HL-60 (cell line): ENCODE data around the gene ANKRD13B.

Experiments
- DNase-seq, 2 experiments: peaks; one replicate each; pipeline ENCODE4 v3.0.0-alpha.2; 2010 to 2020; ENCODE audit warnings: low read depth in 1 of 2, low spot score in 1 of 2
- H3K27ac ChIP-seq: fragments of 250-450 bp; sonication (Bioruptor Pico); replicated peaks from 2 replicates; pipeline ENCODE4 v1.5.1; 2020; ENCODE audit warnings: mild to moderate bottlenecking, moderate library complexity
- H3K27me3 ChIP-seq: fragments of 250-450 bp; sonication (Bioruptor Pico); 2 replicates; pipeline ENCODE4 v1.5.1; 2021; ENCODE audit warnings: mild to moderate bottlenecking, moderate library complexity; ENCODE audit not compliant: insufficient read depth, poor library complexity, severe bottlenecking
- H3K4me3 ChIP-seq: replicated peaks from 2 replicates; pipeline ENCODE4 v1.5.1; 2011; ENCODE audit warnings: mild to moderate bottlenecking, control low read depth, low read length; ENCODE audit not compliant: insufficient read depth
- CTCF ChIP-seq: IDR thresholded peaks from one replicate; pipeline ENCODE4 v1.5.1; 2011; ENCODE audit warnings: low read length, control low read depth, inconsistent platforms; ENCODE audit not compliant: insufficient read depth
- GABPA ChIP-seq: IDR thresholded peaks from 2 replicates; pipeline ENCODE4 v1.6.1; 2012; ENCODE audit warnings: low read depth
- POLR2AphosphoS5 ChIP-seq: IDR thresholded peaks from 2 replicates; pipeline ENCODE4 v1.6.1; 2012; ENCODE audit warnings: low read depth
- REST ChIP-seq: IDR thresholded peaks from 2 replicates; pipeline ENCODE4 v1.6.1; 2012; ENCODE audit warnings: low read depth; ENCODE audit not compliant: insufficient replicate concordance
- SPI1 ChIP-seq: IDR thresholded peaks from 2 replicates; pipeline ENCODE4 v1.6.1; 2012; ENCODE audit warnings: low read depth, mild to moderate bottlenecking, borderline replicate concordance

The ANKRD13B gene

GRCh38 chr17:29595943-29596774, 3.2 kb downstream of the ANKRD13B start:
- no peak overlapping the region for H3K27ac ChIP-seq
- no peak overlapping the region for H3K4me3 ChIP-seq
- TF ChIP-seq POLR2AphosphoS5 (no peak), CTCF (no peak), REST (no peak)
- DNase-seq, result no peak
- H3K27me3 ChIP-seq, result no peaks in the 10 kb centered on the region

- no peak for DNase-seq
- TF ChIP-seq POLR2AphosphoS5, result no peak
- no peak for TF ChIP-seq REST
- no peak for TF ChIP-seq SPI1
- TF ChIP-seq GABPA, result no peak
- no peak for TF ChIP-seq CTCF
- Histone ChIP-seq H3K27ac (no peak overlapping the region), H3K27me3 (no peaks in the 10 kb centered on the region), H3K4me3 (no peak overlapping the region)
These were observed 3.9 kb downstream of the ANKRD13B start for GRCh38 chr17:29596811-29597210.

- DNase-seq, result no peak
- Histone ChIP-seq H3K4me3 (no peak overlapping the region), H3K27ac (no peak overlapping the region), H3K27me3 (no peaks in the 10 kb centered on the region)
- TF ChIP-seq POLR2AphosphoS5, result no peak
- no peak for TF ChIP-seq GABPA
- no peak for TF ChIP-seq REST
- no peak for TF ChIP-seq SPI1
- no peak for TF ChIP-seq CTCF
These were observed 4.6 kb downstream of the ANKRD13B start for GRCh38 chr17:29597361-29598172.
